AG09309 (cell line): Measurements from ENCODE around the gene GARS1.

Experiments
- DNase-seq: peaks from one replicate; pipeline ENCODE4 v3.0.0-alpha.2; 2010; ENCODE audit warnings: low read depth
- H3K4me3 ChIP-seq: 2 replicates; pipeline ENCODE4 v1.5.1; 2011; ENCODE audit warnings: mild to moderate bottlenecking, low read depth, low read length, moderate library complexity; ENCODE audit not compliant: control insufficient read depth
- CTCF ChIP-seq: IDR thresholded peaks from 2 replicates; pipeline ENCODE4 v1.5.1; 2011; ENCODE audit warnings: mild to moderate bottlenecking, low read depth, low read length, inconsistent platforms; ENCODE audit not compliant: insufficient read depth, control insufficient read depth; ENCODE audit errors: missing control alignments

GARS1 gene, protein sequence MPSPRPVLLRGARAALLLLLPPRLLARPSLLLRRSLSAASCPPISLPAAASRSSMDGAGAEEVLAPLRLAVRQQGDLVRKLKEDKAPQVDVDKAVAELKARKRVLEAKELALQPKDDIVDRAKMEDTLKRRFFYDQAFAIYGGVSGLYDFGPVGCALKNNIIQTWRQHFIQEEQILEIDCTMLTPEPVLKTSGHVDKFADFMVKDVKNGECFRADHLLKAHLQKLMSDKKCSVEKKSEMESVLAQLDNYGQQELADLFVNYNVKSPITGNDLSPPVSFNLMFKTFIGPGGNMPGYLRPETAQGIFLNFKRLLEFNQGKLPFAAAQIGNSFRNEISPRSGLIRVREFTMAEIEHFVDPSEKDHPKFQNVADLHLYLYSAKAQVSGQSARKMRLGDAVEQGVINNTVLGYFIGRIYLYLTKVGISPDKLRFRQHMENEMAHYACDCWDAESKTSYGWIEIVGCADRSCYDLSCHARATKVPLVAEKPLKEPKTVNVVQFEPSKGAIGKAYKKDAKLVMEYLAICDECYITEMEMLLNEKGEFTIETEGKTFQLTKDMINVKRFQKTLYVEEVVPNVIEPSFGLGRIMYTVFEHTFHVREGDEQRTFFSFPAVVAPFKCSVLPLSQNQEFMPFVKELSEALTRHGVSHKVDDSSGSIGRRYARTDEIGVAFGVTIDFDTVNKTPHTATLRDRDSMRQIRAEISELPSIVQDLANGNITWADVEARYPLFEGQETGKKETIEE

DNA sequence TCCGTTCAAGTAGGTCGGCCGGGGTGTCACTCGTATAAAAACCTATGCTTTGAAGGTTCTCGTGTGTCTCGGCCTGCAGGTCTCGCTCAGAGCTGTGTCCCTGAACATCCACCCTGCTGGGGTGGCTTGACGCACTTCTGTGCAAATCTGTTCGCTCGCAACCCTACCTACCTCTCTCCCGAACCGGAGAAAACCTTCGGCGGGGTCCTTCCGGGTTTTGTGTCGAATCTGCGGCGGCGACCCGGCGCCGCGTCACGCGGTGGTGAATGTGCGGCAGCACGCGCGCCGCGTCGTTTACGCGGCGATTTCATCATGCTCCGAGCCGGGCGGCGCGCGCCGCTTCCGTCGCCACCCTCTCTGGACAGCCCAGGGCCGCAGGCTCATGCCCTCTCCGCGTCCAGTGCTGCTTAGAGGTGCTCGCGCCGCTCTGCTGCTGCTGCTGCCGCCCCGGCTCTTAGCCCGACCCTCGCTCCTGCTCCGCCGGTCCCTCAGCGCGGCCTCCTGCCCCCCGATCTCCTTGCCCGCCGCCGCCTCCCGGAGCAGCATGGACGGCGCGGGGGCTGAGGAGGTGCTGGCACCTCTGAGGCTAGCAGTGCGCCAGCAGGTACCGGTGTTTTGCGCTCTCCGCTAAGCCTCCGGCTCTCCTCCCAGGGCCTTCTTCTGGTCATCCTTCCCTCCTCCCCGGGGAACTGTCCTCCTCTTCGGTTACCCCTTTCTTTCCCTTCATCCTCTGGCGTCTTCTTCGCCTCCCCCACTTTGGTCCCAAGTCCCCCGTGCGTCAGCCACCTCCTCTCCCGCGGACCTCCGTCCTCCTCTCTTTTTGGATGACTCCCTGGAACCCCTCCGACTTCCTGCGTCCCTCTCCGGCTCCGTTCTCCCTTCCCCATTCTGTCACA is at the start of gene GARS1:
GARS1 (plus strand) TSS at position 339 of the 896 bp plus-strand sequence; CDS start at position 383, 44 bp downstream.
- H3K4me3 ChIP-seq = peak within 1 kb of the TSS; percentile 71
- DNase-seq = peak; percentile 69
- no peak for TF ChIP-seq CTCF

- TF ChIP-seq CTCF = no peak
- H3K4me3 ChIP-seq = no peak overlapping the region
- DNase-seq = no peak
Measured at GRCh38 chr7:30545791-30546555, 48.7 kb upstream of the GARS1 start.

GRCh38 chr7:30546596-30546995 is 48.1 kb upstream of the GARS1 start:
- DNase-seq = no peak
- no peak for TF ChIP-seq CTCF
- no peak overlapping the region for H3K4me3 ChIP-seq

DNA sequence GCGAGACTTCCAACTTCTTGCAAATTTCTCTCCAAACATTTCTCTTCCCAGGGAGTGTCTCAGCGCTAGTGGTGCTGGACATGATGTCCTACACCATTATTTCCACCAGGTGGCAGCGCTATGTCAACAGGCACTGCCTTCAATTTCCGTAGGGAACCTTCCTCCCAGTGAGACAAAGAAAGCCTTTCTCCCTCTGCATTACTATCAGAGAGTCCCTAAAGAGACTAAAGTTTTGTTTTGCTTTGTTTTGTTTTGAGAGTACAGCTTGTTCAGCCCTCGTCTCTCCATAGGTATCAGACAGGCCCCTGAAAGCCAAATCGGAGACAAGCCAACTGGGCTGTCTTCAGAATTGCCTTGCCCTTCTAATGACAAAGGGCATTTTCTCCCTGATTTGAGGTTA is 45.8 kb upstream of the GARS1 start:
- peak; percentile 84 for TF ChIP-seq CTCF
- no peak for DNase-seq
- no peak overlapping the region for H3K4me3 ChIP-seq

- no peak for DNase-seq
- no peak overlapping the region for H3K4me3 ChIP-seq
- no peak for TF ChIP-seq CTCF
Measured at GRCh38 chr7:30549931-30550493, 44.7 kb upstream of the GARS1 start.
